Esophagus (tissue), 2 donors: Measurements from ENCODE around the gene APOE. TPM values are rescaled to one million over a fixed set of nuclear protein-coding genes. Genes with fewer than 3 reads are reported as not detected.
"Not testable (repeated sequence)": the region's sequence is repeated elsewhere in the genome, so short reads cannot be mapped to it uniquely, and the experiment has no call there.

ENCODE experiments used
- H3K27ac ChIP-seq, 2 donors: one replicate each; pipeline ENCODE4 v1.5.1; 2013; ENCODE audit warnings: low read depth in 2 of 2, mild to moderate bottlenecking in 2 of 2, inconsistent platforms in 1 of 2, low read length in 1 of 2, moderate library complexity in 1 of 2
- H3K27me3 ChIP-seq, 2 donors: one replicate each; pipeline ENCODE4 v1.6.1; 2013; ENCODE audit warnings: low read length in 2 of 2, control low read depth in 1 of 2, mild to moderate bottlenecking in 1 of 2; ENCODE audit not compliant: insufficient read depth in 2 of 2, control insufficient read depth in 1 of 2
- H3K36me3 ChIP-seq, 2 donors: one replicate each; pipeline ENCODE4 v1.6.1; 2013; ENCODE audit warnings: low read length in 1 of 2; ENCODE audit not compliant: control insufficient read depth in 2 of 2, insufficient read depth in 2 of 2
- H3K4me1 ChIP-seq, 2 donors: one replicate each; pipeline ENCODE4 v1.6.1; 2013; ENCODE audit warnings: low read length in 1 of 2; ENCODE audit not compliant: control insufficient read depth in 2 of 2, insufficient read depth in 2 of 2
- H3K4me3 ChIP-seq, 2 donors: one replicate each; pipeline ENCODE4 v1.5.1; 2013; ENCODE audit warnings: low read length in 2 of 2, mild to moderate bottlenecking in 2 of 2, low read depth in 1 of 2, moderate library complexity in 1 of 2
- H3K9me3 ChIP-seq, 2 donors: one replicate each; pipeline ENCODE4 v1.6.1; 2013; ENCODE audit warnings: mild to moderate bottlenecking in 2 of 2, low read depth in 1 of 2, low read length in 1 of 2, moderate library complexity in 1 of 2; ENCODE audit not compliant: control insufficient read depth in 2 of 2, insufficient read depth in 1 of 2
- WGBS, 2 donors: extraction: QIAGEN DNeasy Blood & Tissue Kit; methylation state at CpG; one replicate each; pipeline ENCODE4 v1.1.7; 2013; 5-methylcytosine and 5-hydroxymethylcytosine counted together
- polyA plus RNA-seq, 2 donors: library from polyadenylated mRNA; stranded (reverse); fragments of 200-250 nt; gene quantifications; one replicate each; pipeline ENCODE4 v1.2.3, GENCODE V29; 2013
- donor health status: healthy with polysubstance abuse.
- donor health status: Bipolar disorder and iron deficiency.

Gene APOE
- polyA plus RNA-seq, 2 donors, result 9.6 to 17.9 TPM

DNA sequence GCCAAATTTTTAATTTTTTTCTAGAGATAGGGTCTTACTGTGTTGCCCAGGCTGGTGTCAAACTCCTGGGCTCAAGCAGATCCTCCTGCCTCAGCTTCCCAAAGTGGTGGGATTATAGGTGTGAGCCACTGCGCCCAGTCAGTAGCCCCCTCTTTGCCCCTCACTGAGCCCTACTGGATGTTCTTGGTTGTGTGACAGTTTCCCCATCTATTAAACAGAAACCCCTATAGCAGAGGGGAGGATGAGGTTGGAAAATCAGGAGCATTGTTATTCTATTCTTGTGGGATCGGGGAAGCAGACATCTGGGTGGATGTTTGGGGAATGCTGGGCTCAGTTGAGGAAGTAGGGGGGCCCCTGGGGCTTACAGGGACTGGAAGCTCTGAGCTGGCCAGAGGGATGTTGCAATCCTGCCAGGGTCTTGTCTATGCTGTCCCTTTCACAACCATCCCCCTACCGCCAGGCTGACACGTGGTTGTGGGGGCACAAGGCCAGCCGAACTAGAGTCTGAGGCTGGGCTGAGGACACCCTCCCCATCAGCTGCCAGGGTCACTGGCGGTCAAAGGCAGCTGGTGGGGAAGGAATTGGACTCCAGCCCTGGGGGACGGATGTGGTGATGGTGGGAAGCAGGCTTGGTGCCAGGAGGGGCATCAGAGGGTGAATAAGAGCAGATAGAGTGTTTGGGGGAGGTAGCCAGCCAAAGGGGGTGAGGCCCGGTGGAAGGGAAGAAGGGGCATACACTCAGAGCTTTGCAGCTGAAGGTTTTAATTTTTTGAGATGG, 19.7 kb downstream of the APOE start:
- whole genome bisulfite sequencing, 2 donors, result 48 to 60% methylated on average over 8 of the region's 8 CpGs
- Histone ChIP-seq H3K27me3 (no peaks in the 10 kb centered on the region), H3K36me3 (no peaks in the 10 kb centered on the region), H3K9me3 (no peaks in the 10 kb centered on the region), H3K27ac (no peak overlapping the region), H3K4me1 (peaks cover 0 to 3% of the 10 kb centered on the region in 2 donors), H3K4me3 (no peak overlapping the region)

DNA sequence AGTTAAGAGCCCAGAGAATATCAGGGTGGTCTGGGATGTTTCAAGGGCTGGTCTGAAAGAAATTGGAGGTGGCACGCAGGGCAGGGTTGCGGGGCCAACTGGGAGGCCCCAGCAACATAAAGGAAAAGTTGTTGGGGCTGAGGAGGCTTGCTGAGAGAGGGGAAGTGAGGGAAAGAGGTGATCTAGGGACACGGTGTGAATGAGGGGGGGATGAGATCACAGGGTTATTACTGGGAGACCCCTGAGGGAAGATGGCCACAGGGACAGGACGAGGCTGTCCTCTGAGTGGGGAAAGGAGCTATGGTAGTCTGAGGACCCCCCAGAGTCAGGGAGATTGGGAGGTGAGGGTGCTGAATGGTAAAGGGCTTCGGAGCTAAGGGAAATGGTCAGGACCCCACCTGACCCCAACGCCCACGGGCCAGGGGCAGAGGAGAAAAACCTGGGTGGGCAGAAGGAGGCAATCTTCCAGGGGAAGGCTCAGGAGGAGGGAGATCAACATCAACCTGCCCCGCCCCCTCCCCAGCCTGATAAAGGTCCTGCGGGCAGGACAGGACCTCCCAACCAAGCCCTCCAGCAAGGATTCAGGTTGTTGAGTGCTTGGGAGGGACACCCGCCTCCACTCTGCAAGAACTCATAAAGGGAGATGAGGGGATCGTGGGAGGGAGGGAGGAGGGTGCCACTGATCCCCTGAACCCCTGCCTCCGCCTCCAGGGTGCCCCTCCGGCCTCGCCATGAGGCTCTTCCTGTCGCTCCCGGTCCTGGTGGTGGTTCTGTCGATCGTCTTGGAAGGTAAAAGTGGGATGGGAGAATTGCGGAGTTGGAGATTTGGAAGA, 20.9 kb downstream of the APOE start:
- H3K4me3 ChIP-seq, H3K9me3 ChIP-seq, H3K27me3 ChIP-seq, H3K27ac ChIP-seq, H3K36me3 ChIP-seq, H3K4me1 ChIP-seq: not testable (repeated sequence)
- 41 to 52% methylated on average over 15 to 18 of the region's 19 CpGs for WGBS, 2 donors

DNA sequence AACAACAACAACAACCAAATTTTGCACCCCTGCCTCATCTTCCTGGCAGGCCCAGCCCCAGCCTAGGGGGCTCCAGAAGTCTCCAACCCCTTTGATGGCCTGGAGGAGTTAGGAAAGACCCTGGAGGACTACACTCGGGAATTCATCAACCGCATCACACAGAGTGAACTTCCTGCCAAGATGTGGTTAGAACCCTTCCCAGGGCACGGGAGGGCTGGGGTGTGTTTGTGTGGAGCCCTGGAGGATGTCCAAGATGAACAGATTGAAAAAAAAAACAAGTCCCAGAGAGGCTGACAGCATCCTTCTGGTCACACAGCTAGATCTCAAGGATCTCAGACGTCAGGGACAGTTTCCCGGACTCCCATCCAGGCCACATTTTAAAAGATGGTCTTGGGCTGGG, 22.1 kb downstream of the APOE start:
- Histone ChIP-seq H3K4me3 (no peak overlapping the region), H3K27ac (no peak overlapping the region), H3K36me3 (no peaks in the 10 kb centered on the region), H3K9me3 (no peaks in the 10 kb centered on the region), H3K27me3 (no peaks in the 10 kb centered on the region), H3K4me1 (peaks cover 0 to 3% of the 10 kb centered on the region in 2 donors)
- WGBS, 2 donors, result 36 to 38% methylated on average over 5 of the region's 5 CpGs

DNA sequence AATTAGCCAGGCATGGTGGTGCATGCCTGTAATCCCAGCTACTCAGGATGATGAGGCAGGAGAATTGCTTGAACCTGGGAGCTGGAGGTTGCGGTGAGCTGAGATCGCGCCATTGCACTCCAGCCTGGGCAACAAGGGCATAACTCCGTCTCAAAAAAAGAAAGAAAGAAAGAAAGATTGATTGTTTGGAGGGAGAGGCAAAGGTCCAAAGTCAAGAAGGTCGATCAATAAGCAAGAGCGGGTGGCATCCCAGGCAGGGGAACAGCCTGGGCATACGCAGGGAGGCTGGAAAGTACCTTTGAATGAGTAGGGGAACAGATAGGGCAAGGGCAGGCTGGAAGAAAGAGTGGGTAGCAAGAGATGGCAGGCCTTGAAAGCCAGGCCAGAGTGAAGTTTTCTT, 24.5 kb downstream of the APOE start:
- Histone ChIP-seq H3K4me1 (no peaks in the 10 kb centered on the region), H3K27me3 (no peaks in the 10 kb centered on the region), H3K36me3 (no peaks in the 10 kb centered on the region), H3K4me3 (no peak overlapping the region), H3K27ac (no peak overlapping the region), H3K9me3 (no peaks in the 10 kb centered on the region)
- 71 to 84% methylated on average over 7 of the region's 7 CpGs for WGBS, 2 donors

DNA sequence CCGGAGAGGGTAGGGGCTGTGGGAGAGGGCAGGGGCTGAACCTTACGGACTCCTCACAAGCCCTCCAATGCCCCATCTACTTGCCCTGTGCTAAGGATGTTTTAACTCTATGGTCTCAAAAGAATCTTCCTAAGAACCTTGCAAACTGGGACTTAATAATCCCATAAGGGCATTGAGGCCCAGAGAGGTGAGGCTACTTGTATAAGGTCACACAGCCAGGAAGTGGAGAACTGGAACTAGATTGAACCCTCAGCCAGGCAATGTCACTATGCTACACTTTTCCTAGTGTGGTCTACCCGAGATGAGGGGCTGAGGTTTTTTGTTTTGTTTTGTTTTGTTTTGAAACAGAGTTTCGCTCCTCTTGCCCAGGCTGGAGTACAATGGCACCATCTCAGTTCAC, 25.9 kb downstream of the APOE start:
- Histone ChIP-seq H3K9me3 (no peaks in the 10 kb centered on the region), H3K4me1 (no peaks in the 10 kb centered on the region), H3K36me3 (no peaks in the 10 kb centered on the region), H3K27ac (no peak overlapping the region), H3K4me3 (no peak overlapping the region), H3K27me3 (no peaks in the 10 kb centered on the region)
- 90% methylated on average over 4 of the region's 4 CpGs for WGBS, 2 donors

DNA sequence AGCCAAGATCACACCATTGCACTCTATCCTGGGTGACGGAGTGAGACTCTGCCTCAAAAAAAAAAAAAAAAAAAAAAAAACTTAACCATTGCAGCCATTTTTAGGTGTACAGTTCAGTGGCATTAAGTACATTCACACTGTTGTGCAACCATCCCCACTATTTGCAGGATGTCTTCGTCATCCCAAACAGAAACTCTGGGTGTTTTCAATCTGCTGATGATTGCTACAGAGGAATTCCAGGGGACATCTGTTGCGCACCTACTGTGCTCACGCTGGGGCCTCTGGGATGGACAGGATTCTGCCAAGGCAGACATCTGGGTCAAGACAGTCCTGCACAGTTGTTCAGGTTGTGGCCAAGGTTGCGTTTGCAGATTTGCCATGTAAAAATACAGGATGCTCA, 34.1 kb downstream of the APOE start:
- WGBS, 2 donors, result 82 to 88% methylated on average over 4 to 5 of the region's 5 CpGs
- Histone ChIP-seq H3K4me3 (no peak overlapping the region), H3K9me3 (no peaks in the 10 kb centered on the region), H3K4me1 (no peaks in the 10 kb centered on the region), H3K27me3 (no peaks in the 10 kb centered on the region), H3K27ac (no peak overlapping the region), H3K36me3 (no peaks in the 10 kb centered on the region)

DNA sequence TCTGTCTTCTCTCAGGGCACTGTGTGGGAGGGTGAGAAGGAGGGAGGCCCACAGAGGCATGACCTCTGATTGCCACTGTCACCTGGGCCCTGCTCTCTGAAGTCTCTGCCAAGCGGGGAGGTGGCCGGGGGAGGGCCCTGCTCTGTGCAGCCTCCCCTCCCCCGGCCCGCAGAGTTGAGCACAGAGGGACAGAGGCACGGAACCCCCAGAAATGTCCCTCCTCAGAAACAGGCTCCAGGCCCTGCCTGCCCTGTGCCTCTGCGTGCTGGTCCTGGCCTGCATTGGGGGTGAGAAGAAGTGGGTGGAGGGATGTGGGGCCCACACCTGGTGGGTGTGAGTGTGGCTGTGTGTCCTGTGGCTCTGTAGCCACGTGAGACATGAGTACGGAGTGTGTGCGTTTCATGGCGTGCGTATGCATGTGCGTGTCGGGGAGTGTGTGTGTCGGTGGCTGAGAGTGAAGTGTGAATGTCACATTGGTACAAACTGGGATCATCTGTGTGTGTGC, 36.5 kb downstream of the APOE start, which contains the start of gene APOC4:
Gene APOC4 (plus strand): TSS at position 171 of the 505 bp plus-strand sequence. CDS start 41 bp downstream, at position 212.
- 89% methylated on average over 13 to 14 of the region's 14 CpGs for WGBS, 2 donors
- Histone ChIP-seq H3K9me3 (no peaks in the 10 kb centered on the region), H3K4me3 (no peak within 1 kb of the TSS), H3K4me1 (no peaks in the 10 kb centered on the region), H3K27ac (no peak within 1 kb of the TSS), H3K36me3 (no peaks in the 10 kb centered on the region), H3K27me3 (no peaks in the 10 kb centered on the region)

DNA sequence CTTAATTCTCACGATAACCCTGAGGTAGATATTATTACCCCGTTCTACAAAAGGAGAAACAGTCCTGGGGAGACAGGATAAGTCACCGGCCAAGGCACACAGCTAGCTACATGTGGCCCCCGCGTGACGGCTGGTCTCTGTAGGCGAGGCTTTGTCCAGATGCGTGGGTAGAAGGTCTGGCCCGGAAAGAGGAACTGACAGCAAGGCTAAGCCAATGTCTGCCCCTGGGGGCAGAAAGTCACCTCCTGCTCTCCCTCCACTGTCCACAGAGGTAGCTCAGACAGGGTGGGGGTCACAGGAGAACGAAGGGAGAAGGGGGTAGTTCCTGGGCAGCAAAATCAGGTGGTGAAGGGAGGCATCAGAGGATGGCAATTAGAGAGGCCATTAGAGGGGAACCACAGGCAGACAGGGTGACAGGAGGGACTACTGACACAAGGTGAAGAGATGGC, 38.2 kb downstream of the APOE start:
- Histone ChIP-seq H3K4me3 (no peak overlapping the region), H3K9me3 (no peaks in the 10 kb centered on the region), H3K36me3 (no peaks in the 10 kb centered on the region), H3K4me1 (no peaks in the 10 kb centered on the region), H3K27ac (no peak overlapping the region), H3K27me3 (no peaks in the 10 kb centered on the region)
- 52 to 56% methylated on average over 10 of the region's 10 CpGs for WGBS, 2 donors

DNA sequence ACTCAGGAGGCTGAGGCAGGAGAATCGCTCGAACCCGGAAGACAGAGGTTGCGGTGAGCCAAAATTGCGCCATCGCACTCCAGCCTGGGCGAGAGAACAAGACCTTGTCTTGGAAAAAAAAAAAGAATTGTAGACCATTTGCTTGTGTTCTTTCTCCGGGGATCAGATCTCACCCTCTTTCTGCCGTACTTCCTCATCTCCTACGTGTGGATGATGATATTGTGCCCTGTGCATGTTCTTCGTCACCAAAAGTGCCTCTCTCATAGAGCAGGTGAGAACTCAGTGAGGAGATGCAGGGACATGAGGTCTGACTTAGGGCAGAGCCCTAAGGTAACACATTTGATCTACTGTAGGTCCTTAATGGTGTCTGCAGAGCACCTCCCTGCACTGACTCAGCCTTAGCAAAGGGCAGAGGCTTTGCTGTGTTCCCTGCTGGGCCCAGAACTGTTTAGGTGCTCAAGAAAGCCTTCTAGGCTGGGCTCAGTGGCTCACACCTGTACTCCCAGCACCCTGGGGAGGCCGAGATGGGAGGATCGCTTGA, 41.5 kb downstream of the APOE start:
- Histone ChIP-seq H3K27ac (no peak overlapping the region), H3K36me3 (no peaks in the 10 kb centered on the region), H3K27me3 (no peaks in the 10 kb centered on the region), H3K4me3 (no peak overlapping the region), H3K9me3 (no peaks in the 10 kb centered on the region), H3K4me1 (no peaks in the 10 kb centered on the region)
- WGBS, 2 donors, result 90 to 91% methylated on average over 13 of the region's 13 CpGs
